AG04449 (cell line): ENCODE results near the gene SPC25.

Experiments
- CTCF ChIA-PET: fragments of 350-600 bp; formaldehyde crosslinking; extraction: SDS; loops from one replicate; lab custom pipeline; 2021; ENCODE audit warnings: antibody characterized with exemption; lab: Yijun Ruan, JAX
- POLR2A ChIA-PET: fragments of 400-600, 350-600 bp; formaldehyde crosslinking; extraction: SDS; loops from one replicate; lab custom pipeline; 2020; ENCODE audit warnings: antibody characterized with exemption, inconsistent platforms; lab: Yijun Ruan, JAX
- DNase-seq: peaks from one replicate; pipeline ENCODE4 v3.0.0-alpha.2; 2010; ENCODE audit warnings: low read depth, low spot score
- H3K4me3 ChIP-seq: 2 replicates; pipeline ENCODE4 v1.5.1; 2011; ENCODE audit warnings: low read depth, mild to moderate bottlenecking, control low read depth, low read length
- TF ChIP-seq, protein P1 (sequence below): IDR thresholded peaks from one replicate; pipeline ENCODE4 v1.5.1; 2011; ENCODE audit warnings: mild to moderate bottlenecking, moderate library complexity, low read length, control low read depth, inconsistent platforms; ENCODE audit not compliant: insufficient read depth; ENCODE audit errors: missing control alignments

The SPC25 gene

DNA sequence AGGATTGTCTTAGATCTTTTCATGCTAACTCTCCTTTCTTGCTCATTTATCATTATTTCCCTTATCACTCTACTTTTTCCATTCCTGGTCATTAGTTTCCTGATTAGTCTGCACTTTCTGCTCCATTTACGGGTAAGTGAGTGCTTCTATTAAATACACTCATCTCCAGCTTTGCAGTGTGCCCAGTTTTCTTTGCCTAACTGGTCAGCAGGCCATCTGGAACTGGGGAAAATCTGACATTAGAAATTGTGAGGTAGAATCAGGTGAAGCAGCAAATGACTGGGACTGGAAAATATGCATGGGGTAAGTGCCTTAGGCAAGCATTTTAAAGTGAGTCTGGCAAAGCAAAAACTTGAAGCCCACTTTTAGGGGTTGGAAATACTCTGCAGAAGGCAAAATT is 40.0 kb upstream of the SPC25 start:
- ChIA-PET CTCF (no interaction called here), POLR2A (no interaction called here)
- DNase-seq = no peak

DNA sequence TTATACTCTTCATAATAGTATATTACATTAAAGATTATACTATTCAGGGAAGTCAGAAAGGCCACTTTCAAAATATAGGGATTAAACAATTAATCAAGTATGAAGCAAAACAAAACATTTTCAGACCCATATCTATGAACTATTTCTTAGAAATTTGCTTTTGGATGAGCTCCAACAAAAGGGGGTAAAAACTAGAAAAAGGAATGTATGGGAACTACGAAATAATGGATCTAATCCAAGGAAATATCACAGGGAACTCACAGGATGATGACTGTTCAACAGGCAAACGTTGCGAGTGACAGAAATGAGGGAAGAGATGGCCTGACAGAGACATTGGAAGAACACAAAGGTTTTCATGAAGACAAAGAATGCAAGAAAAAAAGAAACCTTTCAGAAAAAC is 38.8 kb upstream of the SPC25 start:
- ChIA-PET POLR2A (no interaction called here), CTCF (no interaction called here)
- DNase-seq = no peak
- TF ChIP-seq, protein P1, sequence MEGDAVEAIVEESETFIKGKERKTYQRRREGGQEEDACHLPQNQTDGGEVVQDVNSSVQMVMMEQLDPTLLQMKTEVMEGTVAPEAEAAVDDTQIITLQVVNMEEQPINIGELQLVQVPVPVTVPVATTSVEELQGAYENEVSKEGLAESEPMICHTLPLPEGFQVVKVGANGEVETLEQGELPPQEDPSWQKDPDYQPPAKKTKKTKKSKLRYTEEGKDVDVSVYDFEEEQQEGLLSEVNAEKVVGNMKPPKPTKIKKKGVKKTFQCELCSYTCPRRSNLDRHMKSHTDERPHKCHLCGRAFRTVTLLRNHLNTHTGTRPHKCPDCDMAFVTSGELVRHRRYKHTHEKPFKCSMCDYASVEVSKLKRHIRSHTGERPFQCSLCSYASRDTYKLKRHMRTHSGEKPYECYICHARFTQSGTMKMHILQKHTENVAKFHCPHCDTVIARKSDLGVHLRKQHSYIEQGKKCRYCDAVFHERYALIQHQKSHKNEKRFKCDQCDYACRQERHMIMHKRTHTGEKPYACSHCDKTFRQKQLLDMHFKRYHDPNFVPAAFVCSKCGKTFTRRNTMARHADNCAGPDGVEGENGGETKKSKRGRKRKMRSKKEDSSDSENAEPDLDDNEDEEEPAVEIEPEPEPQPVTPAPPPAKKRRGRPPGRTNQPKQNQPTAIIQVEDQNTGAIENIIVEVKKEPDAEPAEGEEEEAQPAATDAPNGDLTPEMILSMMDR = no peak
- no peak overlapping the region for H3K4me3 ChIP-seq

More for the DNA sequence above, 40.0 kb upstream of the SPC25 start:
- H3K4me3 ChIP-seq = no peak overlapping the region
- TF ChIP-seq, protein P1 = no peak

DNA sequence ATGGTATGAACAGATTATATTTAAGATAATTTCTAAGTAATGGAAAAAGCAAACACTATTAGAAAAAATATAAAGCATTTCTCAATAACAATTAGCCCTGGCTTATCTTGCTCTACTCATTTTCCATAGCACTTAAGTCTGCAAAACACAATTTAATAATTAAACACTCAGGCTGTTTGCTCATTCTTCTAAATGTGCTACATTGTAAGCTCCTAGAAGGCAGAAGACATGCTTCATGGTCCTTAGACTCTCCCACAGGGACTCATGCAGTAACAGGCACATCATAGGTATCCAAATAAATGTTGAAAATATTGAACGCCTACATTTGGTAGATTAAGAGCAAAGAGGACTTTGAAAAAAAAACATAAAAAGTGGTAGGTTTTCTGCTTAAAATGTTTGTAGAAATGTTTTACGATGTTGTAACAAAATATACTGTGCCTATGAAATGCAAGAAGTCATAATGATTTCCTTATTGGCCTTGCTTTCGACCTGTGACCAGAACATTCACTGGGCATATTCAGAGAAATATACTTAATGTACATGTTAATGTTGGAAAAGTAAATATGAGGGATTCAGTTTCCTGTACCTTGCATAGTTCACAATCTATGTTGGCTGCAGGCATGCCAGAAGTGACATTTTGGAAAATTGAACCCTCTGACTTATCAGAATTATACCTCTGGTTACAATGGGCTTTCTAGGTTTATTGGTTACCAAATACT is 38.0 kb upstream of the SPC25 start:
- ChIA-PET CTCF (interaction anchor here (0.5 kb wide), 1 partner anchor 9 kb away, joined by 3 read pairs; no protein-coding TSS in a partner anchor), POLR2A (no interaction called here)
- no peak for DNase-seq
- H3K4me3 ChIP-seq = no peak overlapping the region
- TF ChIP-seq, protein P1 = no peak

DNA sequence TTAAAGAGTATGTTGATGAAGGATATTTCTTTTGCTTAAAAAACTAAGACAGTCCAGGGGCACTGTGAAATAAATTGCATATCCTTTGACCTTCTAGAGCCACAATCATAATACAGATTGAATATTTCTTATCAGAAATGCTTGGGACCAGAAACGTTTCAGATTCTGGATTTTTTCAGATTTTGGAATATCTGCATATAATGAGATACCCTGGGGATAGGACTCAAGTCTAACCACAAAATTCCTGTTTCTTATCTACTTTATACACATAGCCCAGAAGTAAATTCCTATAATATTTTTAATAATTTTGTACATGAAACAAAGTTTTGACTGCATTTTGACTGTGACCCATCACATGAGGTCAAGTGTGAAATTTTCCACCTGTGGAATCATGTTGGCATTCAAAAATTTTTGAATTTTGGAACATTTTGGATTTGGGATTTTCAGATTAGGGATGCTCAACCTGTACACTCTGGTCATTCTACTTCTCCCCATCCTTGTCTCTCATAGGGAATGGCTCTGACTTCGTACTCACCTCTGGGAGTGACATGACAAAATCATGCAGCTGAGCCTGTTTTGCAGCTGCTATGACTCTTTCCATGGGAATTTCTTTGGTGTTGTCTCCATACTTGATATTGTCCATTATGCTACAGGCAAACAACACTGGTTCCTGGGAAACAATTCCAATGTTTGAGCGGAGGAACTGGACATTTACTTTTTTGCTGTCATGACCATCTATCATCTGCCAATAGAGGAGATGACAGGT is 36.6 kb upstream of the SPC25 start:
- no peak for DNase-seq
- H3K4me3 ChIP-seq = no peak overlapping the region
- TF ChIP-seq, protein P1 = no peak
- POLR2A ChIA-PET = no interaction called here
- CTCF ChIA-PET = no interaction called here

DNA sequence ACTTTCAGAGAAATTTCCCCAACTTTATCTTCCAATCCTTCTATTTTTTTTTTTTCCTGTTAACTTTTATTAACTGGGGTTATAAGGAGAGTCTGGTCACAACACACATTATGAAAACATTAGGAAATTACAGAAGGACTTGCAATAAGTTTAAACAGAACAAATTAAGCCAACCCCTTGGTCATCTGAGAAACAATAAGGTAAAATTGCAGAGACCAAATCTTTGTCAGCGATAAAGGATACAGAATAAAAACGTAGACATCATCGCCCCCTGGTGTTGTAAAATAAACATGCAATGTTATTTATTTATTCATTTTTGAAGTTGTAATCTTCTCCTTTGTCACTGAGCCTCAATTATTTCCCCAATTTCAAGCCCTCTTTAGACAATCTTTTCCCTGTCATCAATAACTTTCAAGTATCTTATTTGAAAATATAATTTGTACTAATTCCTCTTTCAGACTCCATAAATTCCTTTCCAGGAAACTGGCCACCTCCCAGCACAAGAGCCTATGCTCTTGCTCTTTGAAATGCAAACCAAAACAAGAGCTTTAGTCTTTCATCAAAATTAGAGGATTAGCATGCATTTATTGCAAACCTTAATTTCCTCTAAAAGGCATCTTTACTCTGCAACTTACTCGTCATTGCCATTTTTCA is 30.4 kb upstream of the SPC25 start:
- H3K4me3 ChIP-seq = no peak overlapping the region
- ChIA-PET POLR2A (no interaction called here), CTCF (interaction anchor here (0.7 to 3.7 kb wide), 19 partner anchors 10 to 785 kb away, joined by 3 to 45 read pairs (median 3); no protein-coding TSS in a partner anchor)
- TF ChIP-seq, protein P1 = peak; percentile 27
- DNase-seq = no peak

DNA sequence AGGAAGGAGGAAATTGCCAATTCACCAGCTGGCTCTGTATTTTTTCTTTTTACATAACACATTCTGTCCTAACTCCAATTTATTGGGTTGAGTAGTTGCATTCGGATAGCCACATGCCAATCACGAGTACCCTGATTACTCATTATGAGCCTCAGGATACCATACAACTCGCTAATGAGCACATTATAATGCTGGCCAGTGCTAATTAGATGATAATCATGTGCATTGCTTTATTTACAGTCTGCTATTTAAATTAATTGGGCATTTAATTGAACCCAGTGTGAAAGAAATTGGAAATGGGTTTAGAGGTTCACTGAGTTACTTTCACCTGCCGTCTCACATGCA is 26.1 kb upstream of the SPC25 start:
- ChIA-PET POLR2A (no interaction called here), CTCF (no interaction called here)
- H3K4me3 ChIP-seq = no peak overlapping the region
- no peak for DNase-seq
- TF ChIP-seq, protein P1 = no peak
